ENCODE measurements around the gene TUBGCP5. TPM values are rescaled to one million over a fixed set of nuclear protein-coding genes. Genes with fewer than 3 reads are reported as not detected.

Gene TUBGCP5
- total RNA-seq, 2 donors from 2014 or later, result 21.1 to 22.3 TPM

DNA sequence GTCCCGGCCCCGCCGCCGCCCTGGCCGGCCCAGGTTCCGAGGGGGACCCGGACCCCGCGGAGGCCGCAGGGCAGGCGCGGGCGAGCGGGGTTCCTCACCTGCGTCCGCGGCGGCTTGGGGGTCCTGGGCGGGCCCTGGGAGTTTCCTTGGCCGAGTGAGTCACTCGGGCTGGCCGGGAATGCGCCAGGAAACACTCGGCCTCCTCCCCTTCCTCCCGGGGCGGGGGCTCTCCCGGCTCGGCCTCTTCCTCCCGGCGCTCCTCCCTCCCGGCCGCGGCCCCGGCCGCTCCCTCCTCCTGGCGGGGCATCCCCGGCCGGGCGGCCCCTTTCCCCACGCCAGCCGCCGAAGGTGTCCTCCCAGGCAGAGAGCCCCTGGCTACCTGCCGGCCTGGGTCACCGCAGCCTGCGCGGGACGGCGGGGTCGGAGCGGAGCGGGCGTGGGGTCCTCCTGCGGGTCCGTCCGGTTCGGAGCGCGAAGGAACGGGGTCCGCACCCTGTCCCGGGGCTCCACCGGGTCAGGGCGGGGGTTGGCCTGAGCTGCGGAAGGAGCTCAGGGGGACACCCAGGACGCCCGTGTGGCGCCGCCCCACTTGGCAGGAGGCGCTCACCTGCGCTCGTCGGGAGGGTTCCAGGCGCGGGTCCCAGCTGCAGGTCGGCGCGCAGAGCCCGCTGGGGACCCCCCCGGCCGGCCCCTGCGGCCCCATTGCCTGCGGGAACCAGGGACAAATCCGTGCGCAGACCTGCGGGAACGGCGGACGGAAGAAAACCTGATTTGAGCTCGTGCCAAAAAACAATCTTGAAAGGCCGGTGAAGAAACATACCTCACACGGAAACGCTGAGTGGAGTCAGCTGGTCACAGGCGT is 58.9 kb downstream of the TUBGCP5 start, which contains the start of gene CYFIP1:
Gene CYFIP1, minus strand, starts transcription at position 180 of the 862 bp plus-strand sequence. CDS start 33,083 bp downstream, outside the sequence.
- peaks cover 13% of the 10 kb centered on the region for H3K4me1 Mint-ChIP-seq
- DNase-seq (peak in 1 of 3 donors; percentile 12), ATAC-seq (peak; percentile 52)
- peak within 1 kb of the TSS; percentile 90 for H3K27ac Mint-ChIP-seq
- peak within 1 kb of the TSS; percentile 100 for H3K4me3 Mint-ChIP-seq
- peaks cover 4% of the 10 kb centered on the region for H3K36me3 Mint-ChIP-seq (ENCODE audit: low read depth)
- peaks cover 6% of the 10 kb centered on the region for H3K27me3 Mint-ChIP-seq
- no peaks in the 10 kb centered on the region for H3K9me3 ChIP-seq (ENCODE audit: control insufficient read depth, low read length, poor library complexity, severe bottlenecking)

DNA sequence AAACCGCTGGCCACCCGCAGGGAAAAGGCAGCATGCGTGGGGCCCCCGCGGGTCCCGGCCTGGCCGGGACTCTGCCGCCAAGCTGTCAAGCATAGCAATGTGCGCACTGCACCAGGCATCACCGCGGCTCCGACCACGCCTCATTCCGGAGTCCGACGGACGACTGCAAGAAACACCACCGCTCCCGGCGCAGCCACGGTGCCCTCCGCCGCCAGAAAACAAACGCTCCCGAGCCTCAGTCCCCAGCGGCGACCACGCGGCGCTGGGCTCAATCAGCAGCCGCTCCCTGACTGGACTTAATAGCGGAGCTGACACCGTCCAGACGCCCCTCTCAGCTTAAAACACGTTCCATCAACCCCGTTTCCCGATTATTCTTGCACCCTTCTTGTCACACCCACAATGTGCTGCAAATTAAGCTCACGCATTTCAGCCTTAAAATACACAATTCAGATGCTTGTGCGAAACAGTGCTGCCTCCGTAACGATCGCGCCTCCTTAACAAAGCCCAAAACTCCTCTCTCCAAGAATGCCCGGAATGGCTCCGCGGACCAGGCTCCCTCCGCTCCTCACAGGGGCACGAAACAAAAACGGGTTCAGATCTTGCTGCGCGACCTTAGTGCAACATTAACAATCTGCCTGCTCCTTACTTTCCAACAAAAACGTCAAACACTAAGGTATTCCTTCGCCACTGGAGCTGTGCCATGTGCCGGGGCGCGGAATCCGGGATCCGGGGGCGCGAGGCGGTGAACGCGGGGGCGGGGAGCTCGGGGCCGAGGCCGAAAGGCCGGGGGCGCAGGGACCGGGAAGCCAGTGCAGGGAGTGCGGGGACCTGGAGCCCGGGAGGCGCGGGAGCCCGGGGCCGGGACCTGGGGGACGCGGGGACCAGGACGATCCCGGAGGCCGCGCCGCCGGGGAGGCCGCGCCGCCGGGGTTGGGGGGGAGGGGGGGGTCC is 59.9 kb downstream of the TUBGCP5 start:
- peak overlapping the region; percentile 90 for H3K27ac Mint-ChIP-seq
- DNase-seq, result no peak
- peaks cover 6% of the 10 kb centered on the region for H3K27me3 Mint-ChIP-seq
- peaks cover 16% of the 10 kb centered on the region for H3K4me1 Mint-ChIP-seq
- peak; percentile 68 for ATAC-seq
- H3K9me3 ChIP-seq (ENCODE audit: control insufficient read depth, low read length, poor library complexity, severe bottlenecking), result no peaks in the 10 kb centered on the region
- H3K4me3 Mint-ChIP-seq, result peak overlapping the region; percentile 100
- H3K36me3 Mint-ChIP-seq (ENCODE audit: low read depth), result peaks cover 4% of the 10 kb centered on the region

GRCh38 chr15:22978691-22979237 is 60.6 kb downstream of the TUBGCP5 start:
- peak overlapping the region; percentile 100 for H3K4me3 Mint-ChIP-seq
- ATAC-seq (peak; percentile 51), DNase-seq (no peak)
- peak overlapping the region; percentile 90 for H3K27ac Mint-ChIP-seq
- H3K4me1 Mint-ChIP-seq, result peaks cover 16% of the 10 kb centered on the region
- H3K9me3 ChIP-seq (ENCODE audit: control insufficient read depth, low read length, poor library complexity, severe bottlenecking), result no peaks in the 10 kb centered on the region
- H3K36me3 Mint-ChIP-seq (ENCODE audit: low read depth), result peaks cover 4% of the 10 kb centered on the region
- H3K27me3 Mint-ChIP-seq, result peaks cover 6% of the 10 kb centered on the region

DNA sequence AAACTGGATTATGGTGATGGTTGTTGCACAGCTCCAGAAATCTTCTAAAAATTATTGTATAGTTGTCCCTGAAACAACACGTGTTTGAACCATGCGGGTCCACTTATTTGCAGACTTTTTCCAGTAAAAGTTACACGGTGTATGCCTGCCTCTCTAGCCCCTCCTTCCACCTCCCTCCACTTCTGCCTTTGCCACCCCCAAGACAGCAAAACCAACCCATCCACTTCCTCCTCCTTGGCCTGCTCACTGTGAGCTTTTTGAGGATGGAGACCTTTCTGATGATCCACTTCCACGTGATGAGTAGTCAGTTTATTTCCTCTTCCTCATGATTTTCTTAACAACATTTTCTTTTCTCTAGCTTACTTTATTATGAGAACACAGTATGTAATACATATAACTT is 64.6 kb downstream of the TUBGCP5 start:
- H3K27ac Mint-ChIP-seq, result no peak overlapping the region

DNA sequence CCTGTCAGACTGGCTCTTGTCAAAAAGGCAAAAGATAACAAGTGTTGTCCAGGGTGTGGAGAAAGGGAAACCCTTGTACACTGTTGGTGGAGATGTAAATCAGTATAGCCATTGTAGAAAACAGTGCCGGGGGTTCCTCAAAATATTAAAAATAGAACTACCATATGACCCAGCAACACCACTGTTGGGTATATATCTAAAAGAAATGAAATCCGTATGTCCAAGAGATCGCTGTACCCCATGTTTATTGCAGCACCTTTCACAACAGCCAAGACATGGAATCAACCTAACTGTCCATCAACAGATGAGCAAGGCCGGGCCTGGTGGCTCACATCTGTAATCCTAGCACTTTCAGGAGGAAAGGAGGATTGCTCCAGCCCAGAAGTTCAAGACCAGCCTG is 65.4 kb downstream of the TUBGCP5 start:
- ATAC-seq (no peak), DNase-seq (no peak)
- Mint-ChIP-seq H3K4me3 (no peak overlapping the region), H3K27me3 (no peaks in the 10 kb centered on the region), H3K4me1 (peaks cover 17% of the 10 kb centered on the region), H3K36me3 (ENCODE audit: low read depth) (no peaks in the 10 kb centered on the region), H3K27ac (peak overlapping the region; percentile 46)
- H3K9me3 ChIP-seq (ENCODE audit: control insufficient read depth, low read length, poor library complexity, severe bottlenecking), result no peaks in the 10 kb centered on the region

More for the DNA sequence above, 64.6 kb downstream of the TUBGCP5 start:
- ATAC-seq (no peak), DNase-seq (no peak)
- H3K9me3 ChIP-seq (ENCODE audit: control insufficient read depth, low read length, poor library complexity, severe bottlenecking), result no peaks in the 10 kb centered on the region
- peaks cover 4% of the 10 kb centered on the region for H3K36me3 Mint-ChIP-seq (ENCODE audit: low read depth)
- peaks cover 24% of the 10 kb centered on the region for H3K4me1 Mint-ChIP-seq
- H3K4me3 Mint-ChIP-seq, result no peak overlapping the region
- peaks cover 6% of the 10 kb centered on the region for H3K27me3 Mint-ChIP-seq

DNA sequence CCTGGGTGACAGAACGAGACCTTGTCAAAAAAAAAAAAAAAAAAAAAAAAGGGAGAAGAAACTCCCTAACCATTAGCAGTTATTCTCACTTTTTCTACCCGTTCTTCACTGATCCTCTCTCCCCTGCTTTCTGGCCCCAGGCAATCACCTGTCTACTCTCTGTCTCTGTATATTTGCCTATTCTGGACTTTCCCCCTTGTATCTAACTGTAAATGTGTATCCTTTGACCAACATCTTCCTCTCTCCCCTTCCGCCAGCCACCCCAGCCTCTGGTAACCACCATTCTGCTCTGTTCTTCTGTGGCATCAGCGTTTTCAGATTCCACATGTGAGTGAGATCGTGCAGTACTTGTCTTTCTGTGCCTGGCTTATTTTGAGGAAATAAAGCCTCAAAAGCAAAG is 66.1 kb downstream of the TUBGCP5 start:
- H3K9me3 ChIP-seq (ENCODE audit: control insufficient read depth, low read length, poor library complexity, severe bottlenecking), result no peaks in the 10 kb centered on the region
- Mint-ChIP-seq H3K27ac (peak overlapping the region; percentile 46), H3K36me3 (ENCODE audit: low read depth) (no peaks in the 10 kb centered on the region), H3K4me3 (no peak overlapping the region), H3K27me3 (no peaks in the 10 kb centered on the region), H3K4me1 (peaks cover 16% of the 10 kb centered on the region)
- no peak for DNase-seq
- ATAC-seq, result no peak

DNA sequence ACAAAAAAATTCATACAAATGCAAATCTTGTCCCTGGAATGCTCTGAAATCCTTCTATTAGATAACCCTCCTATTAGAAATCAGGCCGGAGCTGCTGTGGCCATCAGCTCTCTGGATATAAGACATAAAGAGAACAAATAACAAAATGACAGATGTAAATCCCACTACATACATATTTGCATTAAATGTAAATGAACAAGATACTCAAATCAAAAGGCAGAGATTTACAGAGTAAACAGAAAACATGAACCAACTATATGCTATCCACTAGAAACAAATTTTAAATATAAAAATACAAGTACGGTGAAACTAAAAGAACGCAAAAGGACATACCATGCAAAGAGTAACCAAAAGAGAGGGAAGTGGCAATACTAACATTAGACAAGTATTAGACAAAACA is 69.9 kb downstream of the TUBGCP5 start:
- peaks cover 13% of the 10 kb centered on the region for H3K4me1 Mint-ChIP-seq
- H3K27me3 Mint-ChIP-seq, result no peaks in the 10 kb centered on the region

GRCh38 chr15:22968366-22968765 is 71.0 kb downstream of the TUBGCP5 start:
- Mint-ChIP-seq H3K27me3 (no peaks in the 10 kb centered on the region), H3K4me1 (peaks cover 13% of the 10 kb centered on the region), H3K4me3 (no peak overlapping the region), H3K27ac (no peak overlapping the region), H3K36me3 (ENCODE audit: low read depth) (no peaks in the 10 kb centered on the region)
- ATAC-seq (no peak), DNase-seq (no peak)
- H3K9me3 ChIP-seq (ENCODE audit: control insufficient read depth, low read length, poor library complexity, severe bottlenecking), result no peaks in the 10 kb centered on the region

More for the DNA sequence above, 69.9 kb downstream of the TUBGCP5 start:
- no peak for DNase-seq
- no peak overlapping the region for H3K27ac Mint-ChIP-seq
- H3K9me3 ChIP-seq (ENCODE audit: control insufficient read depth, low read length, poor library complexity, severe bottlenecking), result no peaks in the 10 kb centered on the region
- H3K36me3 Mint-ChIP-seq (ENCODE audit: low read depth), result no peaks in the 10 kb centered on the region
- ATAC-seq, result no peak
- H3K4me3 Mint-ChIP-seq, result no peak overlapping the region

- DNase-seq (no peak), ATAC-seq (no peak)
- Mint-ChIP-seq H3K27ac (no peak overlapping the region), H3K4me3 (no peak overlapping the region), H3K36me3 (ENCODE audit: low read depth) (no peaks in the 10 kb centered on the region), H3K4me1 (peaks cover 8% of the 10 kb centered on the region), H3K27me3 (no peaks in the 10 kb centered on the region)
- H3K9me3 ChIP-seq (ENCODE audit: control insufficient read depth, low read length, poor library complexity, severe bottlenecking), result no peaks in the 10 kb centered on the region
These were observed 72.1 kb downstream of the TUBGCP5 start for GRCh38 chr15:22967084-22967770.

- Mint-ChIP-seq H3K4me3 (no peak overlapping the region), H3K36me3 (ENCODE audit: low read depth) (no peaks in the 10 kb centered on the region), H3K27ac (no peak overlapping the region), H3K27me3 (no peaks in the 10 kb centered on the region), H3K4me1 (peaks cover 8% of the 10 kb centered on the region)
- H3K9me3 ChIP-seq (ENCODE audit: control insufficient read depth, low read length, poor library complexity, severe bottlenecking), result no peaks in the 10 kb centered on the region
- DNase-seq (no peak), ATAC-seq (no peak)
These were observed 72.9 kb downstream of the TUBGCP5 start for GRCh38 chr15:22966321-22967083.

GRCh38 chr15:22963641-22964040 is 75.7 kb downstream of the TUBGCP5 start:
- H3K4me1 Mint-ChIP-seq, result peaks cover 12% of the 10 kb centered on the region
- no peaks in the 10 kb centered on the region for H3K27me3 Mint-ChIP-seq
- H3K9me3 ChIP-seq (ENCODE audit: control insufficient read depth, low read length, poor library complexity, severe bottlenecking), result no peaks in the 10 kb centered on the region
- H3K4me3 Mint-ChIP-seq, result no peak overlapping the region
- H3K27ac Mint-ChIP-seq, result no peak overlapping the region
- DNase-seq (no peak), ATAC-seq (no peak)
- H3K36me3 Mint-ChIP-seq (ENCODE audit: low read depth), result no peaks in the 10 kb centered on the region

- no peaks in the 10 kb centered on the region for H3K36me3 Mint-ChIP-seq (ENCODE audit: low read depth)
These were observed 76.8 kb downstream of the TUBGCP5 start for GRCh38 chr15:22962611-22963010.

More at GRCh38 chr15:22962611-22963010, 76.8 kb downstream of the TUBGCP5 start:
- Mint-ChIP-seq H3K4me3 (no peak overlapping the region), H3K27ac (no peak overlapping the region), H3K4me1 (peaks cover 12% of the 10 kb centered on the region), H3K27me3 (no peaks in the 10 kb centered on the region)
- no peak for ATAC-seq
- no peaks in the 10 kb centered on the region for H3K9me3 ChIP-seq (ENCODE audit: control insufficient read depth, low read length, poor library complexity, severe bottlenecking)
- DNase-seq, result no peak

Data from T-helper 17 cell (primary cell).